Progenitor cell of endocrine pancreas (in vitro differentiated cells): Measurements from ENCODE around the gene SMIM8. TPM values are rescaled to one million over a fixed set of nuclear protein-coding genes. Genes with fewer than 3 reads are reported as not detected.

Experiments used
- DNase-seq: peaks from one replicate; pipeline ENCODE4 v3.0.0; 2021; ENCODE audit warnings: low spot score; ENCODE audit not compliant: unreplicated experiment
- H3K27ac Mint-ChIP-seq: 2 replicates; pipeline ENCODE4 v1.8.0; 2021; ENCODE audit warnings: mild to moderate bottlenecking, moderate library complexity, mixed read lengths
- H3K27me3 Mint-ChIP-seq: 2 replicates; pipeline ENCODE4 v1.8.0; 2021; ENCODE audit warnings: mixed read lengths
- H3K36me3 Mint-ChIP-seq: 2 replicates; pipeline ENCODE4 v1.8.0; 2022; ENCODE audit warnings: mixed read lengths; ENCODE audit not compliant: insufficient read depth
- H3K4me1 Mint-ChIP-seq: 2 replicates; pipeline ENCODE4 v1.8.0; 2021; ENCODE audit warnings: low read depth, mixed read lengths
- H3K4me3 Mint-ChIP-seq: 2 replicates; pipeline ENCODE4 v1.8.0; 2021; ENCODE audit warnings: low read depth, mild to moderate bottlenecking, moderate library complexity, mixed read lengths
- H3K9me3 Mint-ChIP-seq: 2 replicates; pipeline ENCODE4 v1.8.0; 2021; ENCODE audit warnings: low read depth, mixed read lengths
- CTCF ChIP-seq: fragments of 200-600 bp; sonication (generic); IDR thresholded peaks from one replicate; pipeline ENCODE4 v1.5.0; 2021; ENCODE audit warnings: antibody characterized with exemption, mild to moderate bottlenecking; ENCODE audit not compliant: unreplicated experiment
- total RNA-seq: library from RNA; stranded (reverse); gene quantifications from 2 replicates; pipeline ENCODE4 v1.2.1, GENCODE V29; 2021

Gene SMIM8
- total RNA-seq, 1 donor from 2014 or later: 16.8 TPM

- Mint-ChIP-seq H3K27ac (no peak overlapping the region), H3K9me3 (peaks cover 6% of the 10 kb centered on the region), H3K36me3 (no peaks in the 10 kb centered on the region), H3K4me3 (no peak overlapping the region), H3K4me1 (peaks cover 7% of the 10 kb centered on the region), H3K27me3 (no peaks in the 10 kb centered on the region)
- no peak for DNase-seq
- no peak for TF ChIP-seq CTCF
Observed at GRCh38 chr6:87281426-87281825, 41.0 kb upstream of the SMIM8 start.

GRCh38 chr6:87282743-87283142 is 39.6 kb upstream of the SMIM8 start:
- no peak for DNase-seq
- Mint-ChIP-seq H3K36me3 (no peaks in the 10 kb centered on the region), H3K27ac (no peak overlapping the region), H3K4me1 (peaks cover 1% of the 10 kb centered on the region), H3K27me3 (no peaks in the 10 kb centered on the region), H3K9me3 (peaks cover 6% of the 10 kb centered on the region), H3K4me3 (no peak overlapping the region)
- TF ChIP-seq CTCF: no peak

- H3K4me3 Mint-ChIP-seq: no peak overlapping the region
- no peak for DNase-seq
- H3K27ac Mint-ChIP-seq: no peak overlapping the region
- no peaks in the 10 kb centered on the region for H3K4me1 Mint-ChIP-seq
- no peaks in the 10 kb centered on the region for H3K36me3 Mint-ChIP-seq
- no peak for TF ChIP-seq CTCF
- H3K27me3 Mint-ChIP-seq: no peaks in the 10 kb centered on the region
- peaks cover 6% of the 10 kb centered on the region for H3K9me3 Mint-ChIP-seq
Observed at GRCh38 chr6:87283461-87283860, 38.9 kb upstream of the SMIM8 start.

- H3K36me3 Mint-ChIP-seq: no peaks in the 10 kb centered on the region
- no peak for TF ChIP-seq CTCF
- peaks cover 2% of the 10 kb centered on the region for H3K4me1 Mint-ChIP-seq
- H3K27me3 Mint-ChIP-seq: no peaks in the 10 kb centered on the region
- no peak overlapping the region for H3K27ac Mint-ChIP-seq
- no peak for DNase-seq
- H3K4me3 Mint-ChIP-seq: no peak overlapping the region
- peaks cover 6% of the 10 kb centered on the region for H3K9me3 Mint-ChIP-seq
Observed at GRCh38 chr6:87287251-87287650, 35.1 kb upstream of the SMIM8 start.

GRCh38 chr6:87289571-87289970 is 32.8 kb upstream of the SMIM8 start:
- no peaks in the 10 kb centered on the region for H3K27me3 Mint-ChIP-seq
- peaks cover 6% of the 10 kb centered on the region for H3K9me3 Mint-ChIP-seq
- peaks cover 4% of the 10 kb centered on the region for H3K4me1 Mint-ChIP-seq
- H3K4me3 Mint-ChIP-seq: no peak overlapping the region
- TF ChIP-seq CTCF: no peak
- H3K27ac Mint-ChIP-seq: no peak overlapping the region
- DNase-seq: no peak
- H3K36me3 Mint-ChIP-seq: no peaks in the 10 kb centered on the region
